Thyroid gland (tissue), 4 donors: Measurements from ENCODE around the gene SAFB2.

ENCODE experiments used
- CTCF ChIP-seq, 6 experiments: fragments of 200-600 bp in 3 of 6; fragments of 450-650 bp in 3 of 6; sonication (generic) in 3 of 6; IDR thresholded peaks; one replicate each; pipeline ENCODE4 v1.5.1; 2016 to 2019; ENCODE audit warnings: antibody characterized with exemption in 6 of 6, mild to moderate bottlenecking in 2 of 6, inconsistent platforms in 1 of 6, moderate library complexity in 1 of 6
- POLR2A ChIP-seq, 2 donors: fragments of 450-650 bp; IDR thresholded peaks; one replicate each; pipeline ENCODE4 v1.6.1; 2017; ENCODE audit warnings: antibody characterized with exemption in 2 of 2, mild to moderate bottlenecking in 2 of 2, moderate library complexity in 1 of 2

DNA sequence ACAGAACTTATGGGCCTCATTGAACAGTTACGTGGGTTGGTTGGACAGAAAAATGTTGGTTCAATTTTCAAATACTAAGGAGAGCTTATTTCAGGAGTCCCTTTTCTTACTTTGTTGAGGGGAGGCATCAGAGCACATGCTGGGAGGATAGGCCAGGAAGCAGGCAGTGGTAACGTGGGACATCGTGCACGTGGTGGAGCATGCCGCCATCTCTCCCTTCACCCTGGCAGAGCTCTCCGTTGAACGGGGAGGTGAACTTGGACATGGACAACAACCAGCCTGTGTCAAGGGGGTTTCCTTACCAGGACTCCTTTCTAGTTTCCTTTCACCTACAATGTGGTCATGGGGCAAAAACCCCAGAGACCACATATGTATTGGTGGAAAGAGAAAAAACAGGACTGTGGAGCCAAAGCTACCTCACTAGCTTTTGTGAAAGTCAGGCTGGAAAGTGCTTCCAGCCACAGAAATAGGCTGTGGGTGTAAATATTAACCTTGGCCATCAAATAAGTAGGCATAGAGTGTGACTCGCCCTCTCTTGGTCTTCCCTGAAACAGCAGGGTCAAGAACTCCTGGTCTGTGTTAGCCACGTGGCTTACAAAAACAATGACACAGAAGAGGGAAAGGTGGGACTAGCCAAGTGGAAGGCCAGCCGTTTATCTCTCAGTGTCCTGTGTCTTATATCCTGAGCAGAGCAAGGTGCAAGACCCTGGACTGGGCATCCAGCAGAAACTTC lies 43.4 kb upstream of the SAFB2 start:
- TF ChIP-seq CTCF (IDR thresholded peaks at IDR 0.05): no peak
- no peak for TF ChIP-seq POLR2A (IDR thresholded peaks at IDR 0.05)
